IMR-90 (cell line): ENCODE data around the gene MAK. TPM values are rescaled to one million over a fixed set of nuclear protein-coding genes. Genes with fewer than 3 reads are reported as not detected.

Experiments
- ATAC-seq: fragments of 200-7000 bp; cut with Tn5 transposase; 2 replicates; pipeline ENCODE4 v1.9.1; 2020; ENCODE audit warnings: low read depth, mild to moderate bottlenecking, moderate library complexity
- BruUV-seq: library from RNA; stranded (reverse); fragments of 400-500 nt; replicated peaks from 2 replicates; lab custom pipeline; 2021; lab: Mats Ljungman, UMichigan
- CTCF ChIA-PET: fragments of 300-600 bp; formaldehyde crosslinking; extraction: SDS; loops from one replicate; lab custom pipeline; 2021; ENCODE audit warnings: antibody characterized with exemption; lab: Yijun Ruan, JAX
- POLR2A ChIA-PET: fragments of 300-600 bp; sonication (Branson Sonifier 250); formaldehyde crosslinking; loops from one replicate; lab custom pipeline; 2022; ENCODE audit warnings: antibody characterized with exemption; ENCODE audit not compliant: unreplicated experiment; lab: Charles Lee
- DNase-seq: peaks from one replicate; pipeline ENCODE4 v3.0.0; 2013
- H2AFZ ChIP-seq: replicated peaks from 2 replicates; pipeline ENCODE3; 2013; ENCODE audit warnings: low read length, mild to moderate bottlenecking; ENCODE audit not compliant: poor library complexity
- H2AK5ac ChIP-seq: 2 replicates; pipeline ENCODE4 v1.6.1; 2013; ENCODE audit warnings: low read depth, low read length, inconsistent platforms
- H2AK9ac ChIP-seq: replicated peaks from 2 replicates; pipeline ENCODE3; 2013; ENCODE audit warnings: mild to moderate bottlenecking, low read depth, low read length, moderate library complexity; ENCODE audit not compliant: poor library complexity
- H2BK120ac ChIP-seq: 2 replicates; pipeline ENCODE4 v1.6.1; 2013; ENCODE audit warnings: low read depth, low read length, inconsistent platforms
- H2BK15ac ChIP-seq: 3 replicates; pipeline ENCODE4 v1.6.1; 2013; ENCODE audit warnings: low read depth, low read length, inconsistent platforms
- H2BK20ac ChIP-seq: 2 replicates; pipeline ENCODE4 v1.6.1; 2013; ENCODE audit warnings: low read depth, mild to moderate bottlenecking, inconsistent platforms, low read length, moderate library complexity
- H2BK5ac ChIP-seq: 2 replicates; pipeline ENCODE4 v1.6.1; 2013; ENCODE audit warnings: mild to moderate bottlenecking, low read depth, low read length, inconsistent platforms; ENCODE audit not compliant: poor library complexity, severe bottlenecking
- H3K14ac ChIP-seq: replicated peaks from 2 replicates; pipeline ENCODE4 v1.6.1; 2013; ENCODE audit warnings: low read depth, low read length, inconsistent platforms
- H3K18ac ChIP-seq: 2 replicates; pipeline ENCODE4 v1.6.1; 2013; ENCODE audit warnings: low read depth, low read length, control low read depth
- H3K23ac ChIP-seq: 2 replicates; pipeline ENCODE4 v1.6.1; 2013; ENCODE audit warnings: low read depth, low read length, inconsistent platforms
- H3K27ac ChIP-seq: 2 replicates; pipeline ENCODE4 v1.5.1; 2013; ENCODE audit warnings: mild to moderate bottlenecking, control low read depth, low read length; ENCODE audit not compliant: insufficient read depth
- H3K27me3 ChIP-seq: 2 replicates; pipeline ENCODE4 v1.6.1; 2013; ENCODE audit warnings: low read length; ENCODE audit not compliant: control insufficient read depth, insufficient read depth
- H3K36me3 ChIP-seq: 2 replicates; pipeline ENCODE4 v1.6.1; 2013; ENCODE audit warnings: low read length, mixed read lengths; ENCODE audit not compliant: control insufficient read depth, insufficient read depth
- H3K4ac ChIP-seq: 2 replicates; pipeline ENCODE4 v1.6.1; 2013; ENCODE audit warnings: low read depth, low read length, inconsistent platforms
- H3K4me1 ChIP-seq: 2 replicates; pipeline ENCODE4 v1.6.1; 2013; ENCODE audit warnings: low read length, mixed read lengths; ENCODE audit not compliant: control insufficient read depth, insufficient read depth
- H3K4me2 ChIP-seq: 2 replicates; pipeline ENCODE4 v1.6.1; 2013; ENCODE audit warnings: low read depth, mild to moderate bottlenecking, control low read depth, low read length, moderate library complexity
- H3K4me3 ChIP-seq: 2 replicates; pipeline ENCODE4 v1.5.1; 2013; ENCODE audit warnings: low read depth, mild to moderate bottlenecking, control low read depth, low read length, moderate library complexity; ENCODE audit not compliant: insufficient read depth
- H3K56ac ChIP-seq: 2 replicates; pipeline ENCODE4 v1.6.1; 2013; ENCODE audit warnings: low read length, inconsistent platforms; ENCODE audit not compliant: insufficient read depth; ENCODE audit errors: extremely low read depth
- H3K79me1 ChIP-seq, 2 experiments: 2 replicates each; pipeline ENCODE4 v1.6.1; 2013; ENCODE audit warnings: low read length in 2 of 2, inconsistent platforms in 1 of 2, low read depth in 1 of 2
- H3K9ac ChIP-seq: 2 replicates; pipeline ENCODE4 v1.6.1; 2013; ENCODE audit warnings: low read depth, low read length, control low read depth
- H3K9me1 ChIP-seq: 2 replicates; pipeline ENCODE4 v1.6.1; 2013; ENCODE audit warnings: low read length, inconsistent platforms; ENCODE audit not compliant: insufficient read depth
- H3K9me3 ChIP-seq: 2 replicates; pipeline ENCODE4 v1.6.1; 2013; ENCODE audit warnings: low read length; ENCODE audit not compliant: control insufficient read depth, insufficient read depth
- H4K20me1 ChIP-seq: 2 replicates; pipeline ENCODE4 v1.6.1; 2013; ENCODE audit warnings: low read length, inconsistent platforms; ENCODE audit not compliant: insufficient read depth
- H4K5ac ChIP-seq: 2 replicates; pipeline ENCODE4 v1.6.1; 2013; ENCODE audit warnings: mild to moderate bottlenecking, low read depth, low read length, control low read depth
- H4K8ac ChIP-seq, 2 experiments: 2 replicates each; pipeline ENCODE4 v1.6.1; 2013; ENCODE audit warnings: low read depth in 2 of 2, low read length in 2 of 2, control low read depth in 1 of 2, inconsistent platforms in 1 of 2
- H4K91ac ChIP-seq: 2 replicates; pipeline ENCODE4 v1.6.1; 2013; ENCODE audit warnings: low read depth, low read length, inconsistent platforms; ENCODE audit not compliant: insufficient read depth
- BHLHE40 ChIP-seq: fragments of 150-350 bp; IDR thresholded peaks from 2 replicates; pipeline ENCODE4 v1.6.1; 2016; ENCODE audit warnings: mild to moderate bottlenecking, low read depth, low read length
- CEBPB ChIP-seq: IDR thresholded peaks from 2 replicates; pipeline ENCODE4 v1.6.1; 2012; ENCODE audit warnings: low read depth, low read length, improper control_type of control experiment
- CHD1 ChIP-seq: IDR thresholded peaks from 2 replicates; pipeline ENCODE4 v1.6.1; 2012; ENCODE audit warnings: low read depth, low read length, improper control_type of control experiment
- CTCF ChIP-seq: conservative IDR thresholded peaks from 2 replicates; pipeline ENCODE4 v1.5.1; 2012; ENCODE audit warnings: mild to moderate bottlenecking, low read depth, low read length, improper control_type of control experiment
- ELK1 ChIP-seq: fragments of 150-350 bp; IDR thresholded peaks from 2 replicates; pipeline ENCODE4 v1.6.1; 2016; ENCODE audit warnings: low read depth, mild to moderate bottlenecking, low read length, moderate library complexity, borderline replicate concordance
- FOS ChIP-seq: fragments of 150-350 bp; IDR thresholded peaks from 2 replicates; pipeline ENCODE4 v1.6.1; 2016; ENCODE audit warnings: low read depth, low read length
- MAFK ChIP-seq: IDR thresholded peaks from 2 replicates; pipeline ENCODE4 v1.6.1; 2012; ENCODE audit warnings: low read depth, low read length, improper control_type of control experiment
- MAZ ChIP-seq: IDR thresholded peaks from 2 replicates; pipeline ENCODE4 v1.6.1; 2012; ENCODE audit warnings: low read depth, mild to moderate bottlenecking, low read length, improper control_type of control experiment, moderate library complexity, borderline replicate concordance
- MXI1 ChIP-seq: IDR thresholded peaks from 2 replicates; pipeline ENCODE4 v1.6.1; 2012; ENCODE audit warnings: low read depth, mild to moderate bottlenecking, low read length, moderate library complexity, borderline replicate concordance
- NFE2L2 ChIP-seq: fragments of 150-350 bp; IDR thresholded peaks from 2 replicates; pipeline ENCODE4 v1.6.1; 2016; ENCODE audit warnings: low read depth, mild to moderate bottlenecking, low read length
- POLR2A ChIP-seq: IDR thresholded peaks from 2 replicates; pipeline ENCODE4 v1.6.1; 2012; ENCODE audit warnings: mild to moderate bottlenecking, low read depth, low read length
- RCOR1 ChIP-seq: IDR thresholded peaks from 2 replicates; pipeline ENCODE4 v1.6.1; 2012; ENCODE audit warnings: mild to moderate bottlenecking, low read length, improper control_type of control experiment; ENCODE audit not compliant: insufficient replicate concordance
- RFX5 ChIP-seq: IDR thresholded peaks from 2 replicates; pipeline ENCODE4 v1.8.0; 2012; ENCODE audit warnings: low read depth, mild to moderate bottlenecking, low read length, moderate library complexity
- USF2 ChIP-seq: fragments of 150-350 bp; IDR thresholded peaks from 2 replicates; pipeline ENCODE4 v1.6.1; 2017; ENCODE audit warnings: mild to moderate bottlenecking, antibody characterized with exemption, low read length, low read depth
- WGBS, 2 experiments: methylation state at CpG; one replicate each; pipeline versions ENCODE4 v1.1.5 to v1.1.7; 2013; ENCODE audit warnings: missing lambda C conversion rate in 2 of 2; ENCODE audit not compliant: insufficient read length in 1 of 2; ENCODE audit errors: extremely low coverage in 2 of 2; 5-methylcytosine and 5-hydroxymethylcytosine counted together
- dilution Hi-C: fragments of 300-500 bp; cut with HindIII; formaldehyde crosslinking; loops from one replicate; pipeline ENCODE4 v1.14.3; 2018; ENCODE audit warnings: low sequenced_read_pairs; ENCODE audit not compliant: unreplicated experiment
- in situ Hi-C: fragments of 300-500 bp; cut with MboI; formaldehyde crosslinking; loops from 3 replicates; pipeline ENCODE4 v1.14.3; 2019; ENCODE audit warnings: low sequenced_read_pairs, inconsistent platforms, mixed read lengths
- intact Hi-C: fragments of 100-400 bp; cut with micrococcal nuclease; formaldehyde crosslinking; loops from 2 replicates; pipeline ENCODE4 v1.10.0; 2022
- polyA plus RNA-seq, 3 experiments: library from polyadenylated mRNA; depleted of rRNA; stranded (reverse); fragments of >200 nt; gene quantifications; 2 replicates each; pipeline ENCODE4 v1.2.3, GENCODE V29; 2012; ENCODE audit warnings: low replicate concordance in 1 of 3
- total RNA-seq: library from RNA; depleted of rRNA; stranded (reverse); fragments of >200 nt; gene quantifications from 2 replicates; pipeline ENCODE4 v1.2.3, GENCODE V29; 2012

MAK gene
- total and polyA plus RNA-seq, 2 of the 4 experiments (the other 2 are of a cell fraction): not detected

- CTCF ChIA-PET: no interaction called here
- in situ Hi-C loops: no loop called here
- dilution Hi-C loops: no loop called here
These were observed 30.0 kb downstream of the MAK start for GRCh38 chr6:10808376-10808775.

More at GRCh38 chr6:10808376-10808775, 30.0 kb downstream of the MAK start:
- no peaks in the 10 kb centered on the region for H3K9me1 ChIP-seq
- H2BK15ac ChIP-seq: no peak overlapping the region
- TF ChIP-seq MAZ (no peak), CHD1 (no peak), BHLHE40 (no peak), MXI1 (no peak), RCOR1 (no peak), ELK1 (no peak), POLR2A (no peak), FOS (no peak), CEBPB (no peak), RFX5 (no peak), NFE2L2 (no peak), MAFK (no peak), CTCF (no peak), USF2 (no peak)
- no peak overlapping the region for H3K27ac ChIP-seq
- intact Hi-C loops: no loop called here
- POLR2A ChIA-PET: no interaction called here
- no peak overlapping the region for H4K91ac ChIP-seq
- ATAC-seq (no peak), DNase-seq (no peak)
- no peak overlapping the region for H4K5ac ChIP-seq
- no peak overlapping the region for H3K14ac ChIP-seq
- no peak overlapping the region for H3K9ac ChIP-seq
- H3K27me3 ChIP-seq: no peaks in the 10 kb centered on the region
- no peak overlapping the region for H2BK5ac ChIP-seq
- no peaks in the 10 kb centered on the region for H3K9me3 ChIP-seq
- WGBS, 2 experiments: no CpG with 5 or more reads among the region's 4 CpGs
- H3K4me1 ChIP-seq: no peaks in the 10 kb centered on the region
- no TSS peak for BruUV-seq
- H2BK120ac ChIP-seq: no peak overlapping the region
- H3K4me2 ChIP-seq: no peak overlapping the region
- no peak overlapping the region for H2AFZ ChIP-seq
- no peaks in the 10 kb centered on the region for H3K36me3 ChIP-seq
- H3K18ac ChIP-seq: no peak overlapping the region
- no peak overlapping the region; the same call in 1 of the 2 replicates for H2AK5ac ChIP-seq
- H3K4ac ChIP-seq: no peak overlapping the region
- H3K4me3 ChIP-seq: no peak overlapping the region
- H2AK9ac ChIP-seq: no peak overlapping the region
- no peak overlapping the region for H3K56ac ChIP-seq
- H4K20me1 ChIP-seq: no peaks in the 10 kb centered on the region
- no peak overlapping the region for H4K8ac ChIP-seq
- no peaks in the 10 kb centered on the region for H3K79me1 ChIP-seq
- no peak overlapping the region for H3K23ac ChIP-seq
- H2BK20ac ChIP-seq: no peak overlapping the region
